Fibroblast of the aortic adventitia (primary cell): ENCODE data around the gene VDR. TPM values are rescaled to one million over a fixed set of nuclear protein-coding genes. Genes with fewer than 3 reads are reported as not detected.
A peak's percentile ranks its signal among the peaks of the same experiment; 100 is the strongest.

Source experiments
- DNase-seq: peaks from one replicate; pipeline ENCODE4 v3.0.0-alpha.2; 2010; ENCODE audit warnings: low read depth
- H3K4me3 ChIP-seq: 2 replicates; pipeline ENCODE4 v1.5.1; 2011; ENCODE audit warnings: low read depth, mild to moderate bottlenecking, control low read depth, low read length, moderate library complexity
- total RNA-seq: library from RNA; depleted of rRNA; stranded (reverse); fragments of >200 nt; gene quantifications from 2 replicates; pipeline ENCODE4 v1.2.3, GENCODE V29; 2012; ENCODE audit warnings: low replicate concordance
- TF ChIP-seq, protein P1 (sequence below): IDR thresholded peaks from 2 replicates; pipeline ENCODE4 v1.5.1; 2011; ENCODE audit warnings: mild to moderate bottlenecking, low read length, control low read depth, inconsistent platforms; ENCODE audit not compliant: insufficient read depth

VDR gene
- total RNA-seq, 1 donor: 12.5 TPM

DNA sequence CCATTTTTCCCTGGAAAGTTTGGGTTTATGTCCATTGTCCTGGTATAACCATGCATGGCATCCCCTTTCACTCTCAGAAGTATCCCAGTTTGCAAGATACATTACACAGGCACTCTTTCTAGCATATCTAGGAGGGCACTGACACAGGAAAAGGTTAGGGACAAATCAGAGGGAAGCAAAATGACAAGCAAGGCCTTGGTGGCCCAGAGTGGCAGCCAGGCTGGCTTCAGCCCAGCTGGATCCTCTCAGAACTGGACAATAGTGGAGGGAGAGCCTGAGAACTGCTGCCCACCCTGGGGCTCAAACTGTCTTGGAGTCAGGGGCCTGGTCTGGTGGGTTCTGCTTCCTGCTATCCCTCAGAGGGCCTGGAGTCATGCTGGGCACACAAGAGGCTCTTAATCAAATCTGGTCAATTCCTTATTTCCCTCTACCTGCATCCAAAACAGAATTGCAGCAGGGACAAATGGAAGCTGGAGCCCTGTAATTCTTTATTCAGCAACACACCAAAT lies 2.6 kb downstream of the VDR start:
- H3K4me3 ChIP-seq: peak overlapping the region; percentile 94
- TF ChIP-seq, protein P1, sequence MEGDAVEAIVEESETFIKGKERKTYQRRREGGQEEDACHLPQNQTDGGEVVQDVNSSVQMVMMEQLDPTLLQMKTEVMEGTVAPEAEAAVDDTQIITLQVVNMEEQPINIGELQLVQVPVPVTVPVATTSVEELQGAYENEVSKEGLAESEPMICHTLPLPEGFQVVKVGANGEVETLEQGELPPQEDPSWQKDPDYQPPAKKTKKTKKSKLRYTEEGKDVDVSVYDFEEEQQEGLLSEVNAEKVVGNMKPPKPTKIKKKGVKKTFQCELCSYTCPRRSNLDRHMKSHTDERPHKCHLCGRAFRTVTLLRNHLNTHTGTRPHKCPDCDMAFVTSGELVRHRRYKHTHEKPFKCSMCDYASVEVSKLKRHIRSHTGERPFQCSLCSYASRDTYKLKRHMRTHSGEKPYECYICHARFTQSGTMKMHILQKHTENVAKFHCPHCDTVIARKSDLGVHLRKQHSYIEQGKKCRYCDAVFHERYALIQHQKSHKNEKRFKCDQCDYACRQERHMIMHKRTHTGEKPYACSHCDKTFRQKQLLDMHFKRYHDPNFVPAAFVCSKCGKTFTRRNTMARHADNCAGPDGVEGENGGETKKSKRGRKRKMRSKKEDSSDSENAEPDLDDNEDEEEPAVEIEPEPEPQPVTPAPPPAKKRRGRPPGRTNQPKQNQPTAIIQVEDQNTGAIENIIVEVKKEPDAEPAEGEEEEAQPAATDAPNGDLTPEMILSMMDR: no peak
- DNase-seq: no peak

DNA sequence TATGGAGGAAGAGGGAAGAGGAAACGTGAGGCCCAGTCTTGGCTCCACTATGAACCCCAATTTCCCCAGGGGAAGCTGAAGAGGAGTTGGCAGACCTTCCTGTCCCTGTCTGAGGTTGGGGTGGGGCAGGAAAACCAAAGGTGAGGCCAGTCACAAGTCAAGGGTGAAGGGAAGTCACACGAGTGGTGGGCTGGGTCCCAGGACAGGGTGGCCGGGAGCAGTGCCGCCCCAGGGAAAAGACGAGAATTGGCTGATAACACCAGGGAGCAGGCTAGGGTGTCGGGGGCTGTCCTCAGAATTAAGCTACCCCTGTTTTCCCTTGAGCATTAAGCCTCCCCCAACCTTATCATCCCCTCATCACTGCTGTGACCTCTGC lies 3.1 kb downstream of the VDR start:
- DNase-seq: no peak
- TF ChIP-seq, protein P1: no peak

DNA sequence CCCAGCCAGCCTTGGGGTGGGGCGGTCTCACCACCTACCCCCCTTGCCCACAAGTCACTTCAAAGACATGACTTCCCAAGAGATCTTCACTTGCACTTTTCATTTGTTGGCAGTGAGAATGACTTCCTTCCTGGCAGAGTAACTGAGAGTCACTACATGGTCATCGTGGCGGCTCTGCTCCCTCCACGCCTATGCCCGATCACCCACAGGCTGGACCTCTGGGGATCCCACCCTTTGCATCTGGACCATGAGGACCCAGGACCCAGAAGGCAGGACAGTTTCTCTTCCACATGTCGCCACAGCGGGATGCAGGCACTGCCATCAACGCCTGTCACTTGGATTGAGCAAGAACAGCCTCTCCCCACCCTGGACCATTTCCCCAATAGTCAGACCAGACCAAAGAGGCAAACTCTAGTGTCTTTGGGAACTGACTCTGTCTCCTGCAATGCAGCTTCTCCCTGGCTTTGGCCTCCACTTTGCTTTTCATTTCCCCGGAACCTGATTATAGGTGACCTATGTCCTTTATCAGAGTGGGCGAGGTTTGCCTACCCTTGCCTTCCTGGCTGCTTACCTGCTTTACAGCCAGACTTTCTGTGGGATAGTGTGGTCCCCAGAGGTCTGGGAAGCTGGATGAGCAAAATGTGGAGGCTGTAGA lies 3.6 kb downstream of the VDR start:
- no peak overlapping the region for H3K4me3 ChIP-seq
- TF ChIP-seq, protein P1: no peak
- no peak for DNase-seq

More for the DNA sequence above, 3.1 kb downstream of the VDR start:
- H3K4me3 ChIP-seq: no peak overlapping the region

DNA sequence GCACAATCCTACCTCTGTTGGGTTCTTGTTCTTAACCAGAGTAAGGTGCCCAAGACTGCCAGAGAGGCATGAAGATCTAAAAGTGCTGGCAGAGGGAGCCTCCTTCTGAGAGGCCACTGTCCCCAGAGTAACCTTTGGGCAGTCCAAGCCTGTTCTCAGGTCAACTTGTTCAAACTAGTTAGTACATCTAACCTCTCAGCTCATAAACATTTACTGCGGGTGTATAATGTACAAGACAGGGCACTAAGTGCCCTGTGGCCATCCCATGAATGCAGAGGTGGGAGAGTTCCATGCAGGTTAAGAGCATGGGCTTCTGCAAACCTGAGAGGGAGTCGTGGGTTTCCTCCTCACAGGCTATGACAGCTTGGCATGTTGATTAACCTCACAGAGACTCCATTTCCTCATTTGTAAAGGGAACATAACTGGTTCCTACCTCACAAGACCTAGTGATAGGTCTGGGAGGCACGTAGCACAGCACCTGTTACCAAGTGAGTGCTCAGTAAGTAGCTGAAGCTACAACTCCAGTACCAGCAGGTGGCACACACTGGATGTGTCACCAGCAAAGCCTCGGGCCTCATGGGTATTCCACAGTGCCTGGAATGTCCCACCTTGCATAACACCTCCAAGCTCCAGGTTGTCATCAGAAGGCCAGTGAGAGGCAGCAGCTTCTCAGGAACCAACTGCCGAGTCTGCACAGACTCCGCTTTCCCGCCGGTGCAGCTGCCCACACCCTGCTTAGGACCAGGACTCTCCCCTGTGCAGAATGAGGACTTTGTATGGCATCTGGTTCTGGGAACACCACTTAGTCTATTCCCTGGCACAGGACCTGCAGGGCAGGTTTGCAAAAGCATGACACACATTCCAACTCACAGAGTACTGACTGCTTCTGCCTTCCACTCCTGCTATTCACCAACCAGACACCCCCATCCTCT lies 4.4 kb downstream of the VDR start:
- TF ChIP-seq, protein P1: no peak
- no peak for DNase-seq
- H3K4me3 ChIP-seq: no peak overlapping the region

DNA sequence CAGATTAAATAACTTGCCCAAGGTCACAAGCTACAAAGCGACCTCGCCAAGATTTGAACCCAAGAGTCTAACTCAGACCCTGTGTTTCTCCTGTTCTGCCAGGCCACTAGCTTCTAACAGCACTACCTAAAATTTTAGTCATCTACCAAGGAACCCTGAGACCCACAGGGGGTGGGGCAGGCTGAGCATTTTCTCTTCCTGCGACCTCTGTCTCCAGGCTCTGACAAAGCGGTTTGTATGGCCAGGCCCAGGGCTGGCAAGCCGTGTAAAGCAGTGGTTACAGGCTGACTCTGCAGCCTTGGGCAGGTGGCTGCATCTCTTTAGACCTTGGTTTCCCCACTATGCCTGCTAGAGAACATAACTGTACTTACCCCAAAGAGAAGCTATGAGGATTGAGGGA lies 5.3 kb downstream of the VDR start:
- no peak for DNase-seq
- TF ChIP-seq, protein P1: no peak
- no peak overlapping the region for H3K4me3 ChIP-seq

DNA sequence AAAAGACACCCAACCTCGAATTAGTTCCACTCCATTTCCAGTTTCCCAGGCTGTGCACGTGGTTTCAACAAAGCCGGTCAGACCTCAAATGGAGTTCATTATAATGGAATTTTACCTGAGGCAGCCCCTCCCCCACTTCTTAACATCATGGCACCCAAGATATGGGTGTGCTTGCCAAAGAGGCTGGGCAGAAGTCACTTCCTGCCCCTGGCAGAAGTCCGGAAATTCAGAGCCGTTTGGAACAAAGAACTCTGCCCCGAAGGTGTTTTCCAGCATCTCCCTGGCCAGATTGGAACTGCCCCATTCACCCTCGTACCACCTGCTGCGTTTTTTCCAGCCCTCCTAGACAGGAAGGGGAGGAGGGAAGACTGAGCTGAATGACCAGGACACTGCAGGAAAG lies 8.2 kb downstream of the VDR start:
- DNase-seq: no peak
- H3K4me3 ChIP-seq: no peak overlapping the region
- TF ChIP-seq, protein P1: no peak
